DND-41 (cell line): ENCODE results near the gene HCN2.
A peak's percentile ranks its signal among the peaks of the same experiment; 100 is the strongest.

Source experiments
- ATAC-seq: fragments of 200-7000 bp; cut with Tn5 transposase; 3 replicates; pipeline ENCODE4 v1.9.1; 2021; ENCODE audit warnings: low read depth; ENCODE audit not compliant: insufficient read depth
- DNase-seq: peaks from one replicate; pipeline ENCODE4 v3.0.0-alpha.2; 2020
- H2AFZ ChIP-seq: 2 replicates; pipeline ENCODE4 v1.6.0; 2012; ENCODE audit warnings: low read depth, low read length
- H3K27ac ChIP-seq: 2 replicates; pipeline ENCODE4 v1.5.1; 2012; ENCODE audit warnings: low read length, inconsistent platforms
- H3K27me3 ChIP-seq: fragments of 200-600 bp; sonication (generic); 2 replicates; pipeline ENCODE4 v1.6.0; 2012; ENCODE audit warnings: low read length, mild to moderate bottlenecking, inconsistent platforms; ENCODE audit not compliant: insufficient read depth, poor library complexity
- H3K36me3 ChIP-seq: 2 replicates; pipeline ENCODE4 v1.5.1; 2012; ENCODE audit warnings: low read length, inconsistent platforms; ENCODE audit not compliant: insufficient read depth
- H3K4me1 ChIP-seq: 2 replicates; pipeline ENCODE4 v1.5.1; 2012; ENCODE audit warnings: mild to moderate bottlenecking, low read length; ENCODE audit not compliant: insufficient read depth
- H3K4me2 ChIP-seq: 2 replicates; pipeline ENCODE4 v1.6.0; 2012; ENCODE audit warnings: mild to moderate bottlenecking, moderate library complexity, low read length, inconsistent platforms; ENCODE audit not compliant: insufficient read depth
- H3K4me3 ChIP-seq, 2 experiments: fragments of 200-600 bp in 1 of 2; shearing (Covaris generic) in 1 of 2; 2 replicates each; pipeline ENCODE4 v1.5.1; 2012 to 2016; ENCODE audit warnings: inconsistent platforms in 2 of 2, low read length in 2 of 2, mild to moderate bottlenecking in 2 of 2, low read depth in 1 of 2, moderate library complexity in 1 of 2
- H3K79me2 ChIP-seq: 2 replicates; pipeline ENCODE4 v1.6.0; 2012; ENCODE audit warnings: low read length, inconsistent platforms; ENCODE audit not compliant: insufficient read depth
- H3K9ac ChIP-seq: 2 replicates; pipeline ENCODE4 v1.6.0; 2012; ENCODE audit warnings: low read depth, mild to moderate bottlenecking, inconsistent platforms, low read length, moderate library complexity
- H3K9me3 ChIP-seq: 2 replicates; pipeline ENCODE4 v1.5.1; 2012; ENCODE audit warnings: low read length, moderate library complexity, mild to moderate bottlenecking, inconsistent platforms; ENCODE audit not compliant: insufficient read depth, severe bottlenecking
- H4K20me1 ChIP-seq: 2 replicates; pipeline ENCODE4 v1.6.0; 2012; ENCODE audit warnings: low read length; ENCODE audit not compliant: insufficient read depth
- CTCF ChIP-seq: IDR thresholded peaks from 2 replicates; pipeline ENCODE4 v1.5.1; 2012; ENCODE audit warnings: borderline replicate concordance, low read length, moderate library complexity, mild to moderate bottlenecking; ENCODE audit not compliant: poor library complexity, severe bottlenecking; ENCODE audit errors: extremely low read depth
- EZH2 ChIP-seq: IDR thresholded peaks from 3 replicates; pipeline ENCODE4 v1.6.1; 2012; ENCODE audit warnings: borderline replicate concordance, low read depth, mild to moderate bottlenecking, moderate library complexity, low read length, inconsistent platforms; ENCODE audit not compliant: severe bottlenecking

The HCN2 gene

GRCh38 chr19:663682-664117 is 74.0 kb downstream of the HCN2 start:
- Histone ChIP-seq H3K27me3 (no peaks in the 10 kb centered on the region), H2AFZ (peak overlapping the region; percentile 98), H3K27ac (peak overlapping the region; percentile 91), H4K20me1 (peaks cover 40% of the 10 kb centered on the region), H3K9me3 (no peaks in the 10 kb centered on the region), H3K4me1 (peaks cover 52% of the 10 kb centered on the region), H3K4me3 (peak overlapping the region; percentile 58 to 78), H3K4me2 (peak overlapping the region; percentile 99), H3K36me3 (peaks cover 31% of the 10 kb centered on the region), H3K9ac (peak overlapping the region; percentile 97), H3K79me2 (peaks cover 48% of the 10 kb centered on the region)
- DNase-seq: no peak
- ATAC-seq: 0 out of 3 replicates have a peak, but pooled peaks have one; percentile 2
- peak; percentile 2 for TF ChIP-seq CTCF
- TF ChIP-seq EZH2: no peak

- H3K79me2 ChIP-seq: peaks cover 35% of the 10 kb centered on the region
- H2AFZ ChIP-seq: peak overlapping the region; percentile 80
- H3K4me2 ChIP-seq: peak overlapping the region; percentile 62
- H3K27me3 ChIP-seq: no peaks in the 10 kb centered on the region
- no peaks in the 10 kb centered on the region for H3K9me3 ChIP-seq
- ATAC-seq: peak; percentile 52
- peaks cover 28% of the 10 kb centered on the region for H4K20me1 ChIP-seq
- DNase-seq: peak; percentile 88
- no peak overlapping the region for H3K27ac ChIP-seq
- peaks cover 42% of the 10 kb centered on the region for H3K4me1 ChIP-seq
- no peak overlapping the region for H3K4me3 ChIP-seq
- peaks cover 19% of the 10 kb centered on the region for H3K36me3 ChIP-seq
- TF ChIP-seq CTCF (peak; percentile 91), EZH2 (no peak)
- H3K9ac ChIP-seq: peak overlapping the region; percentile 30
Measured at GRCh38 chr19:664913-665443, 75.3 kb downstream of the HCN2 start.
